ENCODE data around the gene SLC39A13. TPM values are rescaled to one million over a fixed set of nuclear protein-coding genes. Genes with fewer than 3 reads are reported as not detected.

Gene SLC39A13
- polyA plus RNA-seq, 1 donor from 2014 or later, result 15.5 TPM

DNA sequence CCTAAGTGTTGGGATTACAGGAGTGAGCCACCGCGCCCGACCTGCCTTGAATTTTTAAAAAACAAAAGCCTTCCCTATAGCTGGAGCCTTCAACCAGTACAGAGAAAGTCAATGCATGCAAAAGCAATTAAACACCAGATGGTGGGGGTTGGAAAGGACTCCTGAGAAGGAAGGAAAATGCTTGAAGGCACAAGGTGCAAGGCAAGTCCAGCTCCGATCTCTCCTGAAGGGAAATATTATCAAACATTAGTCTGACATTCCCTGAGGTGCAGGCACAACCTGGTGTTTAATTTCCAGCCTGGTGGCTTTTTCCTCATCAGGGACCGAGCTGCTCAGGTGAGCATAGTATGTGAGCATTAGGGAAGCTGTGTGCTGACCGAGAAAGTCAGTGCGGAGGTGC, 53.5 kb downstream of the SLC39A13 start:
- Mint-ChIP-seq H3K9me3 (no peaks in the 10 kb centered on the region), H3K27me3 (no peaks in the 10 kb centered on the region)

DNA sequence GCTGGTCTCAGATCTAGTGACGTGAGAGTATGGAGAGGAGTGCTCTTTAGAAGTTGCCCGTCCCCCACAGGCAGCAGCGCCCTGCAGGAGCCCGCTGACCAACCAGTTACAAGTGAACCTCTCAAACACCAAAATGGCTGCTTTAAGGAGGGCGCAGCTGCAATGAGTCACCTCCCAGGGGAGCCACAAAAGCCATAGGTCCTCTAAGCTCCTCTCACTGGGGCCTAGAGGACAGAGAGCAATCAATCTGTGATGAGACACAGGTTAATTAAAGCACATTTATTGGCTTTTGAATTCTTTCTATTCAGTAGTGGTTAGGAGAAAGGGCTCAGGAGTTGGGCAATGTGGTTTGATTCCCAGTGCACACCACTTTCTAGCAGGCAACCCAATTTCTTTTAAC, 56.1 kb downstream of the SLC39A13 start:
- H3K4me1 Mint-ChIP-seq, result peaks cover 0 to 3% (median 3%) of the 10 kb centered on the region in 3 donors
- H3K27me3 Mint-ChIP-seq, result no peaks in the 10 kb centered on the region
- H3K4me3 Mint-ChIP-seq, result no peak overlapping the region
- no peak overlapping the region for H3K27ac Mint-ChIP-seq
- peaks cover 5% of the 10 kb centered on the region for H3K36me3 Mint-ChIP-seq
- H3K9me3 Mint-ChIP-seq, result no peaks in the 10 kb centered on the region

More for the DNA sequence above, 53.5 kb downstream of the SLC39A13 start:
- H3K27ac Mint-ChIP-seq, result no peak overlapping the region
- peaks cover 0 to 3% (median 3%) of the 10 kb centered on the region in 3 donors for H3K4me1 Mint-ChIP-seq
- H3K36me3 Mint-ChIP-seq, result peaks cover 2% of the 10 kb centered on the region
- no peak overlapping the region for H3K4me3 Mint-ChIP-seq

Other genes starting within 250 kb of the SLC39A13 start
- 98.6 TPM for gene ARFGAP2, start 231.7 kb upstream of the SLC39A13 start, polyA plus RNA-seq
- not detected for gene PACSIN3, start 222.2 kb upstream of the SLC39A13 start, polyA plus RNA-seq
- 30.6 TPM for gene DDB2, start 193.6 kb upstream of the SLC39A13 start, polyA plus RNA-seq
- 4.2 TPM for gene ACP2, start 159.8 kb upstream of the SLC39A13 start, polyA plus RNA-seq
- gene NR1H3, start 150.6 kb upstream of the SLC39A13 start, polyA plus RNA-seq, result 9.4 TPM
- gene MADD, start 138.5 kb upstream of the SLC39A13 start, polyA plus RNA-seq, result 17.5 TPM
- gene MYBPC3, start 55.9 kb upstream of the SLC39A13 start, polyA plus RNA-seq, result not detected
- gene SPI1, start 30.0 kb upstream of the SLC39A13 start, polyA plus RNA-seq, result 67.7 TPM
- gene PSMC3, start 17.8 kb downstream of the SLC39A13 start, polyA plus RNA-seq, result 101 TPM
- 0.15 TPM for gene RAPSN, start 40.5 kb downstream of the SLC39A13 start, polyA plus RNA-seq
- gene CELF1, start 144.5 kb downstream of the SLC39A13 start, polyA plus RNA-seq, result 78.6 TPM
- 49.5 TPM for gene PTPMT1, start 157.0 kb downstream of the SLC39A13 start, polyA plus RNA-seq
- gene KBTBD4, start 170.4 kb downstream of the SLC39A13 start, polyA plus RNA-seq, result 41.6 TPM
- gene NDUFS3, start 170.5 kb downstream of the SLC39A13 start, polyA plus RNA-seq, result 105 TPM
- gene FAM180B, start 178.1 kb downstream of the SLC39A13 start, polyA plus RNA-seq, result not detected
- gene C1QTNF4, start 185.8 kb downstream of the SLC39A13 start, polyA plus RNA-seq, result not detected
- 58.9 TPM for gene MTCH2, start 234.0 kb downstream of the SLC39A13 start, polyA plus RNA-seq